SU-DHL-6 (cell line): Measurements from ENCODE around the gene NCAPH2.

Experiments
- H2AFZ ChIP-seq: fragments of 200-600 bp; sonication (generic); 2 replicates; pipeline ENCODE4 v1.6.1; 2014; ENCODE audit warnings: low read depth, mild to moderate bottlenecking, moderate library complexity, mixed read lengths, antibody characterized with exemption, low read length; ENCODE audit not compliant: severe bottlenecking
- H3F3A ChIP-seq: fragments of 200-600 bp; shearing (Covaris generic); 2 replicates; pipeline ENCODE4 v1.6.0; 2016; ENCODE audit warnings: antibody characterized with exemption, mild to moderate bottlenecking; ENCODE audit not compliant: insufficient read depth
- H3K27ac ChIP-seq: fragments of 200-600 bp; sonication (generic); 2 replicates; pipeline ENCODE4 v1.5.1; 2016; ENCODE audit warnings: low read depth, mild to moderate bottlenecking, low read length, moderate library complexity, mixed read lengths
- H3K27me3 ChIP-seq: fragments of 200-600 bp; sonication (generic), shearing (Covaris generic); 2 replicates; pipeline ENCODE4 v1.6.0; 2014; ENCODE audit warnings: mild to moderate bottlenecking, low read length
- H3K36me3 ChIP-seq: fragments of 200-600 bp; sonication (generic); 2 replicates; pipeline ENCODE4 v1.6.1; 2014; ENCODE audit warnings: mild to moderate bottlenecking, low read length, mixed read lengths
- H3K4me2 ChIP-seq: fragments of 300-600, 200-600 bp; shearing (Covaris generic), sonication (generic); 2 replicates; pipeline ENCODE4 v1.6.0; 2014; ENCODE audit warnings: low read length, low read depth, mild to moderate bottlenecking; ENCODE audit not compliant: poor library complexity, severe bottlenecking
- H3K4me3 ChIP-seq: fragments of 200-600 bp; sonication (generic); 2 replicates; pipeline ENCODE4 v1.5.1; 2014; ENCODE audit warnings: antibody characterized with exemption, low read length, mild to moderate bottlenecking, mixed read lengths; ENCODE audit not compliant: insufficient read depth, poor library complexity, severe bottlenecking
- H3K79me2 ChIP-seq: fragments of 200-600 bp; sonication (generic); 2 replicates; pipeline ENCODE4 v1.6.1; 2014; ENCODE audit warnings: mild to moderate bottlenecking, low read length, moderate library complexity; ENCODE audit not compliant: insufficient read depth
- H3K9ac ChIP-seq: fragments of 200-600 bp; sonication (generic); 2 replicates; pipeline ENCODE4 v1.7.0; 2014; ENCODE audit warnings: mild to moderate bottlenecking, low read length
- H3K9me2 ChIP-seq: fragments of 200-600 bp; sonication (generic); replicated peaks from 2 replicates; pipeline ENCODE4 v1.6.1; 2014; ENCODE audit warnings: low read length; ENCODE audit not compliant: insufficient read depth
- H3K9me3 ChIP-seq: fragments of 200-600 bp; sonication (generic); 2 replicates; pipeline ENCODE4 v1.6.1; 2014; ENCODE audit warnings: low read length, mixed read lengths; ENCODE audit not compliant: insufficient read depth
- H4K20me1 ChIP-seq: fragments of 200-600 bp; sonication (generic); 2 replicates; pipeline ENCODE4 v1.6.1; 2014; ENCODE audit warnings: low read depth, mild to moderate bottlenecking, antibody characterized with exemption, low read length, moderate library complexity, mixed read lengths
- CTCF ChIP-seq: fragments of 200-600 bp; sonication (generic); IDR thresholded peaks from one replicate; pipeline ENCODE4 v1.5.1; 2017; ENCODE audit warnings: antibody characterized with exemption, mild to moderate bottlenecking, low read length, moderate library complexity; ENCODE audit not compliant: insufficient read depth, poor library complexity, severe bottlenecking
- EZH2phosphoT487 ChIP-seq: fragments of 200-600 bp; sonication (generic), shearing (Covaris generic); conservative IDR thresholded peaks from 2 replicates; pipeline ENCODE4 v1.6.1; 2018; ENCODE audit warnings: mild to moderate bottlenecking, antibody characterized with exemption, low read length, moderate library complexity, mixed read lengths

NCAPH2 gene

GRCh38 chr22:50505276-50505775 lies 2.7 kb upstream of the NCAPH2 start:
- no peaks in the 10 kb centered on the region for H3K9me3 ChIP-seq
- no peak overlapping the region for H3K9ac ChIP-seq
- H3K4me2 ChIP-seq = no peak overlapping the region
- TF ChIP-seq EZH2phosphoT487 (no peak), CTCF (no peak)
- no peaks in the 10 kb centered on the region for H3K9me2 ChIP-seq
- peaks cover 9% of the 10 kb centered on the region for H3F3A ChIP-seq
- H3K27ac ChIP-seq = no peak overlapping the region
- H3K79me2 ChIP-seq = peaks cover 26% of the 10 kb centered on the region
- H3K27me3 ChIP-seq = no peaks in the 10 kb centered on the region
- H3K36me3 ChIP-seq = no peaks in the 10 kb centered on the region
- no peak overlapping the region for H3K4me3 ChIP-seq
- H2AFZ ChIP-seq = no peak overlapping the region
- no peaks in the 10 kb centered on the region for H4K20me1 ChIP-seq

DNA sequence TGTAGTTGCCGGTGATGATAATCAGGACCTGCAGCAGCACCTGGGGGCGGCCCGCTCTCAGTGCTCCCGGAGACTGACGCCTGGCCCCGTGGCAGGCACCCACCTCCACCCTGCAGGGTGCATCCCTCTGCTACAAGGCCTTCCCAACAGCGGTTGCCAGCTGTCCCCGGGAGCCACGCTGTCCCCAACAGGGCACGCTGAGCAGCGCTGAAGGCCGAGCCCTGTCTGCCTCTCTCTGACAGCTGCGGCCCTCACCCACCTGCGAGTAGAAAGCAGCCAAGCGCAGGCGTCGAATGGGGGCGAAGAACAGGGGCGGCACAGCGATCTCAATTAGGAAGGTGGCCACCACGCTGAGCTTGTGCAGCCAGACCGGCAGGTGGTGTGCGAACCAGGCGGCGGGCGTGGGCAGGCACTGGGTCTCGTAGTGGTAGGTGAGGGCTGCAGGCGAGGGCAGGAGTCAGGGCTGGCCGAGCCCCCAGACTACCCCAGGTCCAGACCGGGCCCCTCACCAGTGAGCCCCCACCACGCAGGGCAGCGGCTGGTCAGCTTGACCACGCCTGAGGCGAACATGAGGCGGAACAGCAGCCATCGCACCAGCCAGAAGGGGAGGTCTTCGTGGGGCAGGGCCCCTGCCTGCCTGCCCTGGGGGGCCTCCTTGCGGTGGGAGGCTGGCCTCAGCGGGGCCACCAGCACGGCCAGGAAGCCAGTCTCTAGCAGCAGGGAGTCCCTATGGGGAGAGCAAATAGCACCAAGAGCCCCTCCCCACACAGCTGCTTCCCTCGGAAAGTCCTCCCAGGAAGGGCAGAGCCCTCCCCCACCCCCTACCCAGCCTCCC lies 2.0 kb upstream of the NCAPH2 start:
- Histone ChIP-seq H2AFZ (no peak overlapping the region), H3F3A (peaks cover 9% of the 10 kb centered on the region), H3K27me3 (no peaks in the 10 kb centered on the region), H3K4me3 (peak overlapping the region; percentile 86), H4K20me1 (no peaks in the 10 kb centered on the region), H3K36me3 (no peaks in the 10 kb centered on the region), H3K27ac (no peak overlapping the region), H3K9me3 (no peaks in the 10 kb centered on the region), H3K9ac (peak overlapping the region; percentile 93), H3K9me2 (no peaks in the 10 kb centered on the region), H3K79me2 (peaks cover 33% of the 10 kb centered on the region), H3K4me2 (peak overlapping the region; percentile 85)
- TF ChIP-seq CTCF (no peak), EZH2phosphoT487 (no peak)

GRCh38 chr22:50506611-50507420 lies 1.2 kb upstream of the NCAPH2 start:
- no peaks in the 10 kb centered on the region for H3K9me3 ChIP-seq
- H3K27me3 ChIP-seq = no peaks in the 10 kb centered on the region
- H3K9ac ChIP-seq = peak overlapping the region; percentile 93
- H3K9me2 ChIP-seq = no peaks in the 10 kb centered on the region
- no peaks in the 10 kb centered on the region for H3K36me3 ChIP-seq
- H3K79me2 ChIP-seq = peaks cover 38% of the 10 kb centered on the region
- H3K4me2 ChIP-seq = peak overlapping the region; percentile 85
- H3K4me3 ChIP-seq = peak overlapping the region; percentile 86
- TF ChIP-seq CTCF (no peak), EZH2phosphoT487 (no peak)
- peak overlapping the region; percentile 76 for H2AFZ ChIP-seq
- H3K27ac ChIP-seq = peak overlapping the region; percentile 53
- H3F3A ChIP-seq = peaks cover 9% of the 10 kb centered on the region
- H4K20me1 ChIP-seq = no peaks in the 10 kb centered on the region
